ENCODE measurements around the gene NFATC1. TPM values are rescaled to one million over a fixed set of nuclear protein-coding genes. Genes with fewer than 3 reads are reported as not detected.

NFATC1 gene
- total RNA-seq, 1 donor from 2014 or later = 40.2 TPM

GRCh38 chr18:79486356-79487182 lies 90.8 kb downstream of the NFATC1 start:
- intact Hi-C loops (cut with micrococcal nuclease) = no loop called here

GRCh38 chr18:79487183-79487800 lies 91.6 kb downstream of the NFATC1 start:
- intact Hi-C loops (cut with micrococcal nuclease) = no loop called here

- intact Hi-C loops (cut with micrococcal nuclease) = no loop called here
Measured at GRCh38 chr18:79487801-79488201, 92.1 kb downstream of the NFATC1 start.

- intact Hi-C loops (cut with micrococcal nuclease) = no loop called here
Measured at GRCh38 chr18:79488311-79489050, 92.8 kb downstream of the NFATC1 start.

- intact Hi-C loops (cut with micrococcal nuclease) = no loop called here
Measured at GRCh38 chr18:79489051-79489898, 93.5 kb downstream of the NFATC1 start.

- intact Hi-C loops (cut with micrococcal nuclease) = no loop called here
Measured at GRCh38 chr18:79489899-79490625, 94.3 kb downstream of the NFATC1 start.

- intact Hi-C loops (cut with micrococcal nuclease) = no loop called here
Measured at GRCh38 chr18:79490626-79491041, 94.9 kb downstream of the NFATC1 start.

- intact Hi-C loops (cut with micrococcal nuclease) = no loop called here
Measured at GRCh38 chr18:79491081-79491551, 95.4 kb downstream of the NFATC1 start.

- intact Hi-C loops (cut with micrococcal nuclease) = no loop called here
Measured at GRCh38 chr18:79493211-79493800, 97.6 kb downstream of the NFATC1 start.

- intact Hi-C loops (cut with micrococcal nuclease) = no loop called here
Measured at GRCh38 chr18:79493801-79494211, 98.1 kb downstream of the NFATC1 start.

- intact Hi-C loops (cut with micrococcal nuclease) = no loop called here
Measured at GRCh38 chr18:79494936-79495335, 99.2 kb downstream of the NFATC1 start.

GRCh38 chr18:79495591-79496071 lies 99.9 kb downstream of the NFATC1 start:
- intact Hi-C loops (cut with micrococcal nuclease) = no loop called here

- intact Hi-C loops (cut with micrococcal nuclease) = no loop called here
Measured at GRCh38 chr18:79496237-79496977, 100.7 kb downstream of the NFATC1 start.

GRCh38 chr18:79496978-79497637 lies 101.4 kb downstream of the NFATC1 start:
- intact Hi-C loops (cut with micrococcal nuclease) = no loop called here

GRCh38 chr18:79497638-79498081 lies 101.9 kb downstream of the NFATC1 start:
- intact Hi-C loops (cut with micrococcal nuclease) = no loop called here

- intact Hi-C loops (cut with micrococcal nuclease) = no loop called here
Measured at GRCh38 chr18:79498662-79499061, 102.9 kb downstream of the NFATC1 start.

- intact Hi-C loops (cut with micrococcal nuclease) = no loop called here
Measured at GRCh38 chr18:79501006-79501405, 105.3 kb downstream of the NFATC1 start.

GRCh38 chr18:79502782-79503181 lies 107.1 kb downstream of the NFATC1 start:
- intact Hi-C loops (cut with micrococcal nuclease) = no loop called here
